GM23248 (cell line): ENCODE data around the gene DNAJC12. TPM values are rescaled to one million over a fixed set of nuclear protein-coding genes. Genes with fewer than 3 reads are reported as not detected.

Experiments
- DNase-seq: peaks from one replicate; pipeline ENCODE4 v3.0.0-alpha.2; 2015
- H2AFZ ChIP-seq: fragments of 200-600 bp; sonication (generic); 2 replicates; pipeline ENCODE4 v1.6.1; 2016; ENCODE audit warnings: antibody characterized with exemption
- H3F3A ChIP-seq: fragments of 200-600 bp; sonication (generic); 2 replicates; pipeline ENCODE4 v1.6.1; 2016; ENCODE audit warnings: mild to moderate bottlenecking, antibody characterized with exemption, mixed run types; ENCODE audit not compliant: insufficient read depth
- H3K27ac ChIP-seq: fragments of 200-600 bp; sonication (generic); 2 replicates; pipeline ENCODE4 v1.5.1; 2016; ENCODE audit warnings: mild to moderate bottlenecking
- H3K27me3 ChIP-seq: fragments of 200-600 bp; sonication (generic); replicated peaks from 2 replicates; pipeline ENCODE4 v1.6.1; 2016; ENCODE audit warnings: mild to moderate bottlenecking; ENCODE audit not compliant: insufficient read depth
- H3K36me3 ChIP-seq: fragments of 200-600 bp; sonication (generic); 2 replicates; pipeline ENCODE4 v1.6.1; 2016; ENCODE audit warnings: low read depth, mild to moderate bottlenecking
- H3K4me1 ChIP-seq: fragments of 200-600 bp; sonication (generic); 2 replicates; pipeline ENCODE4 v1.6.1; 2016; ENCODE audit warnings: mild to moderate bottlenecking; ENCODE audit not compliant: insufficient read depth
- H3K4me2 ChIP-seq: fragments of 200-600 bp; sonication (generic); one replicate; pipeline ENCODE4 v1.6.1; 2016; ENCODE audit warnings: mild to moderate bottlenecking; ENCODE audit not compliant: unreplicated experiment
- H3K4me3 ChIP-seq: fragments of 200-600 bp; sonication (generic); 2 replicates; pipeline ENCODE4 v1.5.1; 2016; ENCODE audit warnings: mild to moderate bottlenecking
- H3K79me2 ChIP-seq: fragments of 200-600 bp; sonication (generic); 2 replicates; pipeline ENCODE4 v1.6.1; 2016; ENCODE audit warnings: mild to moderate bottlenecking; ENCODE audit not compliant: insufficient read depth
- H3K9ac ChIP-seq: fragments of 200-600 bp; sonication (generic); 2 replicates; pipeline ENCODE4 v1.6.1; 2016; ENCODE audit warnings: mild to moderate bottlenecking
- H3K9me2 ChIP-seq: fragments of 200-600 bp; sonication (generic); 2 replicates; pipeline ENCODE4 v1.6.1; 2016; ENCODE audit warnings: mixed run types, mild to moderate bottlenecking, moderate library complexity; ENCODE audit not compliant: insufficient read depth
- H3K9me3 ChIP-seq: fragments of 200-600 bp; sonication (generic); one replicate; pipeline ENCODE4 v1.6.1; 2017; ENCODE audit warnings: low read depth
- H4K20me1 ChIP-seq: fragments of 200-600 bp; sonication (generic); 2 replicates; pipeline ENCODE4 v1.6.0; 2016; ENCODE audit not compliant: insufficient read depth
- EZH2 ChIP-seq: fragments of 200-600 bp; sonication (generic); IDR thresholded peaks from 2 replicates; pipeline ENCODE4 v1.6.1; 2018; ENCODE audit warnings: antibody characterized with exemption, mild to moderate bottlenecking; ENCODE audit not compliant: insufficient read depth, poor library complexity, severe bottlenecking
- EZH2phosphoT487 ChIP-seq: fragments of 200-600 bp; sonication (generic); IDR thresholded peaks from 2 replicates; pipeline ENCODE4 v1.6.1; 2018; ENCODE audit warnings: antibody characterized with exemption, moderate library complexity, mild to moderate bottlenecking, low read depth; ENCODE audit not compliant: insufficient read depth
- WGBS, 2 experiments: methylation state at CpG; one replicate each; pipeline ENCODE4 v1.1.6; 2015 to 2017; ENCODE audit warnings: low lambda C conversion rate in 2 of 2, low coverage in 1 of 2; ENCODE audit errors: missing lambda C conversion rate in 2 of 2; 5-methylcytosine and 5-hydroxymethylcytosine counted together
- in situ Hi-C: fragments of 300-500 bp; cut with MboI; formaldehyde crosslinking; loops from 2 replicates; pipeline ENCODE4 v1.15.0; 2020
- polyA plus RNA-seq: library from polyadenylated mRNA; unstranded; fragments of >200 nt; fragmentation: Nextera tagmentation; extraction: Ambion mirVana; gene quantifications from 2 replicates; pipeline ENCODE4 v1.2.1, GENCODE V29; 2016
- total RNA-seq: library from RNA; depleted of rRNA; stranded (reverse); fragments of >200 nt; shearing (Covaris generic); gene quantifications from 2 replicates; pipeline ENCODE4 v1.2.3, GENCODE V29; 2014

The DNAJC12 gene
- total and polyA plus RNA-seq, 2 experiments from 2014 or later = 0.76 to 1.2 TPM

- Histone ChIP-seq H3F3A (no peaks in the 10 kb centered on the region), H4K20me1 (no peaks in the 10 kb centered on the region), H3K4me1 (0 out of 2 replicates have a peak, but pooled peaks cover 6% of the 10 kb centered on the region), H3K9ac (no peak overlapping the region), H3K36me3 (no peaks in the 10 kb centered on the region), H2AFZ (no peak overlapping the region), H3K9me2 (no peaks in the 10 kb centered on the region), H3K27me3 (no peaks in the 10 kb centered on the region), H3K79me2 (no peaks in the 10 kb centered on the region), H3K4me3 (no peak overlapping the region), H3K9me3 (no peaks in the 10 kb centered on the region), H3K27ac (no peak overlapping the region), H3K4me2 (no peak overlapping the region)
- WGBS, 2 experiments = 47 to 51% methylated on average over 4 of the region's 4 CpGs
- in situ Hi-C loops = no loop called here
- DNase-seq = no peak
- TF ChIP-seq EZH2 (no peak), EZH2phosphoT487 (no peak)
Observed at GRCh38 chr10:67807855-67808456, 30.0 kb downstream of the DNAJC12 start.

- no peaks in the 10 kb centered on the region for H3K79me2 ChIP-seq
- H3K4me1 ChIP-seq = 0 out of 2 replicates have a peak, but pooled peaks cover 6% of the 10 kb centered on the region
- H3K9me2 ChIP-seq = no peaks in the 10 kb centered on the region
- no peaks in the 10 kb centered on the region for H3K27me3 ChIP-seq
- no peak overlapping the region for H2AFZ ChIP-seq
- TF ChIP-seq EZH2 (no peak), EZH2phosphoT487 (no peak)
- H4K20me1 ChIP-seq = no peaks in the 10 kb centered on the region
- no peaks in the 10 kb centered on the region for H3F3A ChIP-seq
- H3K9me3 ChIP-seq = no peaks in the 10 kb centered on the region
- H3K9ac ChIP-seq = no peak overlapping the region
- no peaks in the 10 kb centered on the region for H3K36me3 ChIP-seq
- H3K4me2 ChIP-seq = no peak overlapping the region
- no peak overlapping the region for H3K27ac ChIP-seq
- no peak overlapping the region for H3K4me3 ChIP-seq
- in situ Hi-C loops = no loop called here
- no peak for DNase-seq
Observed at GRCh38 chr10:67804395-67804678, 33.7 kb downstream of the DNAJC12 start.

GRCh38 chr10:67803588-67804394 is 34.2 kb downstream of the DNAJC12 start:
- 33 to 38% methylated on average over 3 of the region's 3 CpGs for WGBS, 2 experiments
- no peak overlapping the region for H3K4me3 ChIP-seq
- H3K27ac ChIP-seq = no peak overlapping the region
- H4K20me1 ChIP-seq = no peaks in the 10 kb centered on the region
- no peaks in the 10 kb centered on the region for H3K9me3 ChIP-seq
- H3K9me2 ChIP-seq = no peaks in the 10 kb centered on the region
- H2AFZ ChIP-seq = peak overlapping the region; percentile 62; the same call in 1 of the 2 replicates
- TF ChIP-seq EZH2phosphoT487 = no peak
- no peak for TF ChIP-seq EZH2
- DNase-seq = peak; percentile 28
- H3F3A ChIP-seq = no peaks in the 10 kb centered on the region
- no peaks in the 10 kb centered on the region for H3K36me3 ChIP-seq
- in situ Hi-C loops = no loop called here
- H3K9ac ChIP-seq = no peak overlapping the region
- no peaks in the 10 kb centered on the region for H3K27me3 ChIP-seq
- H3K4me1 ChIP-seq = 0 out of 2 replicates have a peak, but pooled peaks cover 6% of the 10 kb centered on the region
- no peaks in the 10 kb centered on the region for H3K79me2 ChIP-seq
- no peak overlapping the region for H3K4me2 ChIP-seq

GRCh38 chr10:67802767-67803538 is 35.0 kb downstream of the DNAJC12 start:
- no peak for TF ChIP-seq EZH2phosphoT487
- no peak for TF ChIP-seq EZH2
- H3K9ac ChIP-seq = no peak overlapping the region
- H3K9me2 ChIP-seq = no peaks in the 10 kb centered on the region
- H3K79me2 ChIP-seq = no peaks in the 10 kb centered on the region
- no peak overlapping the region for H3K4me2 ChIP-seq
- no peak for DNase-seq
- 74 to 76% methylated on average over 10 of the region's 10 CpGs for WGBS, 2 experiments
- H3K27ac ChIP-seq = no peak overlapping the region
- no peaks in the 10 kb centered on the region for H3K36me3 ChIP-seq
- H2AFZ ChIP-seq = 0 out of 2 replicates have a peak overlapping the region, but pooled peaks have one; percentile 62
- H4K20me1 ChIP-seq = no peaks in the 10 kb centered on the region
- in situ Hi-C loops = no loop called here
- no peaks in the 10 kb centered on the region for H3K9me3 ChIP-seq
- H3F3A ChIP-seq = no peaks in the 10 kb centered on the region
- 0 out of 2 replicates have a peak, but pooled peaks cover 6% of the 10 kb centered on the region for H3K4me1 ChIP-seq
- H3K4me3 ChIP-seq = no peak overlapping the region
- H3K27me3 ChIP-seq = no peaks in the 10 kb centered on the region
